GM21737 (cell line): ENCODE measurements around the gene TNFRSF18.
"Not testable (repeated sequence)": the region's sequence is repeated elsewhere in the genome, so short reads cannot be mapped to it uniquely, and the experiment has no call there.

Experiments
- ATAC-seq: cut with Tn5 transposase; IDR thresholded peaks from one replicate; pipeline ENCODE4 v1.9.1; 2021; ENCODE audit warnings: mild to moderate bottlenecking, moderate library complexity; ENCODE audit not compliant: unreplicated experiment

TNFRSF18 gene, protein sequence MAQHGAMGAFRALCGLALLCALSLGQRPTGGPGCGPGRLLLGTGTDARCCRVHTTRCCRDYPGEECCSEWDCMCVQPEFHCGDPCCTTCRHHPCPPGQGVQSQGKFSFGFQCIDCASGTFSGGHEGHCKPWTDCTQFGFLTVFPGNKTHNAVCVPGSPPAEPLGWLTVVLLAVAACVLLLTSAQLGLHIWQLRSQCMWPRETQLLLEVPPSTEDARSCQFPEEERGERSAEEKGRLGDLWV

DNA sequence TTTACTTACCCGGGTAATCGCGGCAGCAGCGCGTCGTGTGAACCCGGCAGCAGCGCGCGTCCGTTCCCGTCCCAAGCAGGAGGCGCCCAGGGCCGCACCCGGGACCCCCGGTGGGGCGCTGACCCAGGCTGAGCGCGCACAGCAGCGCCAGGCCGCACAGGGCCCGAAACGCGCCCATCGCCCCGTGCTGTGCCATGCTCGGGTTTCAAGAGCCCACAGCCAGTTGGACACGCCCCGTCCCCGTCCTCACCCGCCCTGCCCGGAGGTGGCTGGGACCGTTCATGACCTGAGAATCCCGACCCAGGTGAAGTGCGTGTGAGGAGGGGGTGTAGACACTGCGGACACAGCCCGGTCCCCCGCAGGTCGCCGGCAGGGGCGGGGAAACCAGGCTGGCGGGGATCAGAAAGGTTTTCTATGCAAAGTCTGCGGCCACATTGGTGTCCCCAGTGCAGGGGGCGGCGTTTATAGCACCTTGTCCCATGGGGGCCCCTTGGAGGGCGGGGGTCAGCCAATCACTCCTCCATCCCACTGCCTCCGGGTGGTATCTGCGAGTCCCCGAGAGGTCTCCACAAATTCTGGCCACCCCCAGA is at the start of gene TNFRSF18:
Gene TNFRSF18 (minus strand): TSS at position 217 of the 590 bp plus-strand sequence. CDS start 21 bp downstream, at position 196.
- no peak for ATAC-seq

DNA sequence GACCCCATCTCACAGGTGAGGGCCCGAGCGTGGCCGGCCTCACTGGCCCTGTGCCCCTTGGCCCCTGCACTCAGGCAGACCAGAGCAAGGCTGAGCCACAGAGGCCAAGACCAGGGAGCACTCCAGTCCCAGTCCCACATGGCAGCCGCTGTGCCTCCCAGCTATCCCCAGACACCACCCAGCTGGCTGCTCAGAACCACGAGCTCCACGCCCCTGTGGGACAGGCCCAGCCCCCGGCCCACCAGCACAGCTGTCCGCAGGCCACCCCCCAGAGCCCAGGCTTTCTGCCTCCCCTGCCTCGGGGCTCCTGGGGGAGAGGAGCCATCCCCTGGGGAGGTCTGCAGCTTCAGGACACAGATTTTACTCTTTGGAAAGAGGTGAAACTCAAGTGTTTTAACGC is 49.2 kb upstream of the TNFRSF18 start:
- ATAC-seq: no peak

DNA sequence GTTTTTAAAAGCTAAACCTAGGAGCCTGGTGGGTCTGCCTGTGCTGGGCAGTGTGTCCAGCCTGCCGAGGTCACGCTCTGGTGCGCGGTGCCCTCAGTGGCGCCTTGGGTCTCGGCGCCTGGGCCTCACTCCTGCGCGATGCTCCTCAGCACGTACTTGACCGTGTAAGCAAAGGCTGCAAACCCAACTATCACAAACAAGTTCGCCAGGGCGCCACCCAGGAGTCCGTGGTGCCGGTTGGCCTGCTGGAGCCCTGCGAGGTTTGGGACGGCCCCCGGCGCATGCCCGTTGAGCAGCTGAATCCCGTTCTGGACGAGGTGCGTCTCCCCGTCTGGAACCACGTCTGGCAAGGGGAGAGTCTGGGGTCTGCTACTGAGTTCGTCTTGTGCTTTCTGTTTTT is 48.7 kb upstream of the TNFRSF18 start:
- no peak for ATAC-seq

DNA sequence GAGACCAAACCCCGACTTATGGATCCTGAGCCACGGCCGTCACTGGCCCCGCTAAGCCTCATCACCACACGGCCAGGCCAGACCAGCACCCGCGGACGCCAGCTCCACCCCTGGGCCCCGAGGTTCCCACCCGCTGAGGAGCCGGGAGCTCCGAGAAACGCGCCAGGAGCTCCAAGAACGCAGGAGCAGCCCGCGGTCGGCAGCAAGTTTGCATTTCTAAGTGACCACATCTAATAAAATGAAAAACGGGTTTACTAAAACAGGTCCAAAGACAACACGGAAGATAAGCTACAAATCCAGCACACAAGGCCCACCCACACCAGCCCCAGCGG is 48.2 kb upstream of the TNFRSF18 start:
- no peak for ATAC-seq

DNA sequence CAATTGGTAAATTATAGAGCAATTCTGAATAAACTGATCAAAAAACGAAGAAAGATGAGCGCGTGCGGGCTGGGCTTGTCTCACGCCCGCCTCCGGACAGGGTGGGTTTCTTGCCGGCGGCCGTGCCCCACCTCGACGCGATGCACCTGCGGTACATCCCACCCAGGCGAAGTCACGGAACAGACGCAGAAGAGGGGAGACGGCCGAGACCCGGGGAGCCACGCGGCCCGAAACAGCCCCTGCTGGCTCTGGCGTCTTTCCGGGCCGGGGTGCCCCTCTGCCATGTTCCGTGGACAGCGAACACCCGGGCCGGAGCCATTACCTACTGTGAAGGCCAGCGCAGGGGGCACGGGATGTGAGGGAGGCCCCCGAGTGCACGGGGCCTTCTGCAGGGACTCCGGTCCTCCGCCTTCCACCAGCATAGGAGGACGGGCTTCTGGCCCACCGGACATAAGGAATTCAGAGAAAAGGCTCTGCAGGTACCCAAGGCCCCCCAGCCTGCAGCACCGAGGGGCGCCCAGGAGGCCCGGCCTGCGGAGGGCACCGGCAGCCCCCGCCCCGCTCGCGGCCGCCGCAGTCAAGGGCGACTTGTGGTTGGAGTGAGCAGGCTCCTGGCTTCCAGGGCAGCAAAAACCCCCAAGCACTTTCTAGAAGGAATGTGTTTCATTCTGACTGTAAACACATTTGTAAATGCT is 47.7 kb upstream of the TNFRSF18 start:
- no peak for ATAC-seq

DNA sequence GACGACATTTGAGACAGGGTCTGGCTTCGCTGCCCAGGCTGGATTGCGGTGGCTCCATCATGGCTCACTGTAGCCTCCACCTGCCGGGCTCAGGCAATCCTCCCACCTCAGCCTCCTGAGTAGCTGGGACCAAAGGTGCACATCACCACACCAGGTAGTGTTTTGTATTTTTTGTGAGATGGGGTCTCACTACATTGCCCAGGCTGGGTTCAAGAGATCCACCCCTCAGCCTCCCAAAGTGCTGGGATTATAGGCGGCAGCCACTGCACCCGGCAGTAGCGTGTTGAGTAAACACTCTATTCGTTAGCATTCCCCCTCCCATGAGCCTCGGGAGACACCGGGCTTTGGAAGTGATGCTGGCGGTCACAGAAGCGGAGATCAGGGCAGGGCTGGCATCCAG is 46.9 kb upstream of the TNFRSF18 start:
- ATAC-seq: no peak

DNA sequence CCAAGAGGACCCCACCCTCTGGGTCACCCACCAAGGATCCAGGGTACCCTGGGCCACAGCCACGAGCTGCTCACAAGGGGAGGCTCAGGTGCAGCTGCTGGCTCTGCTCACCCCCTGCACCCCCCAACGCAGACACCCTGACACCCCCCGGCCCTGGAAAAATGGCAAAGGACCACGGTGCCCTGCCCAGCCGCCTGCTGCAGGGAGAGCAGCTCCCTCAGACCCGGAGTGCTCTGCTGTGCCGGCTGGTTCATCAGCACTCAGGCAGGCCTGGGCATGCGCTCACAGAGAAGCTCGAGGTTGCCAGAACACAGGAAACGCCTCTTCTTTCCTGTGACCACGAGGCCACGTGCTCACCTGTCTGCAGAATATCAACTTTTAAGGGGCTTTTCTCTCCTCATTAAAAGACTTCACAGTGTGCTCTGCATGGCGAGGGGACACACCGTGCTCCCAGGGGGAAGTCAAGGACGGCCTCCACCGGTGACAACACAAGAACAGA is 44.4 kb upstream of the TNFRSF18 start:
- no peak for ATAC-seq

DNA sequence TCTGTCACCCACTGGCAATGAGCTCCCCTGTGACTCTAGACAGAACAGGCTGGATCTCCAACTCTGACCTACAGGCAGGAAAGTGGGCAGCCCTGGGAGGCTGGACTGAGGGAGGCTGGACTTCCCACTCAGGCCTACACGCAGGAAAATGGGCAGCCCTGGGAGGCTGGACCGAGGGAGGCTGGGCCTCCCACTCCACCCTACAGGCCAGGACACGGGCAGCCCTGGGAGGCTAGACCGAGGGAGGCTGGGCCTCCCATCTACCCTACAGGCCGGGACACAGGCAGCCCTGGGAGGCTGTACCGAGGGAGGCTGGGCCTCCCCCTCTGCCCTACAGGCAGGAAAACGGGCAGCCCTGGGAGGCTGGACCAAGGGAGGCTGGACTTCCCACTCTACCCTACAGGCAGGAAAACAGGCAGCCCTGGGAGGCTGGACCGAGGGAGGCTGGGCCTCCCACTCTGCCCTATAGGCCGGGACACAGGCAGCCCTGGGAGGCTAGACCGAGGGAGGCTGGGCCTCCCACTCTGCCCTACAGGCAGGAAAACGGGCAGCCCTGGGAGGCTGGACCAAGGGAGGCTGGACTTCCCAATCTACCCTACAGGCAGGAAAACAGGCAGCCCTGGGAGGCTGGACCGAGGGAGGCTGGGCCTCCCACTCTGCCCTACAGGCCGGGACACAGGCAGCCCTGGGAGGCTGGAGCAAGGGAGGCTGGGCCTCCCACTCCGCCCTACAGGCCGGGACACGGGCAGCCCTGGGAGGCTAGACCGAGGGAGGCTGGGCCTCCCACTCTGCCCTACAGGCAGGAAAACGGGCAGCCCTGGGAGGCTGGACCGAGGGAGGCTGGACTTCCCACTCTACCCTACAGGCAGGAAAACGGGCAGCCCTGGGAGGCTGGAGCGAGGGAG is 41.9 kb upstream of the TNFRSF18 start:
- not testable (repeated sequence) for ATAC-seq

DNA sequence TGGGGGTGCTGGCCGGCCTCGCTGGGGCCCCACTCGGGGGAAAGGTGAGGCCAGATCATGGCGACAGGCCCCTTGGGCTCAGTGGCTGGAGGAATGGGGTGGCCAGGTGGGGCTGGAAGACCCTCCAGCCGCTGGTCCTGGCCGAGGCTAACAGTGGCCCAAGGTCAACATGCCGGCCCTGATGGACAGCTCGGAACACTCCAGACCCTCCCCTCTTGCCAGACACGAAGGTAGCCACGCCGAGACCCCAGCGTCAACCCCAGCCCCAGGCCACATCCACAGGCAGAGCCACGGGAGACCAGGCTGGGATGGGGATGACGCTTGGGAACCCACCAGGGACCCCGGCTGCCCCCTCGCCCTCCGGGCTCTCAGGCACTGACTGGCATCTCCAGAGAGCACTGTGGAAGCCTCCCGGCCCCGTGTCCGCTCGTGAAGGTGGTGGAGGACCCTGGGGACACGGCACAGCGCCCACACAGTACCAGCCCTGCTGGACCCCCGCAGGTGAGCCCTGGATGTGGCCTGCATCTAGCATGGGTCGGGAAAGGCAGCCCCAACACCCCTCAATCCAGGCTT is 41.0 kb upstream of the TNFRSF18 start:
- no peak for ATAC-seq

DNA sequence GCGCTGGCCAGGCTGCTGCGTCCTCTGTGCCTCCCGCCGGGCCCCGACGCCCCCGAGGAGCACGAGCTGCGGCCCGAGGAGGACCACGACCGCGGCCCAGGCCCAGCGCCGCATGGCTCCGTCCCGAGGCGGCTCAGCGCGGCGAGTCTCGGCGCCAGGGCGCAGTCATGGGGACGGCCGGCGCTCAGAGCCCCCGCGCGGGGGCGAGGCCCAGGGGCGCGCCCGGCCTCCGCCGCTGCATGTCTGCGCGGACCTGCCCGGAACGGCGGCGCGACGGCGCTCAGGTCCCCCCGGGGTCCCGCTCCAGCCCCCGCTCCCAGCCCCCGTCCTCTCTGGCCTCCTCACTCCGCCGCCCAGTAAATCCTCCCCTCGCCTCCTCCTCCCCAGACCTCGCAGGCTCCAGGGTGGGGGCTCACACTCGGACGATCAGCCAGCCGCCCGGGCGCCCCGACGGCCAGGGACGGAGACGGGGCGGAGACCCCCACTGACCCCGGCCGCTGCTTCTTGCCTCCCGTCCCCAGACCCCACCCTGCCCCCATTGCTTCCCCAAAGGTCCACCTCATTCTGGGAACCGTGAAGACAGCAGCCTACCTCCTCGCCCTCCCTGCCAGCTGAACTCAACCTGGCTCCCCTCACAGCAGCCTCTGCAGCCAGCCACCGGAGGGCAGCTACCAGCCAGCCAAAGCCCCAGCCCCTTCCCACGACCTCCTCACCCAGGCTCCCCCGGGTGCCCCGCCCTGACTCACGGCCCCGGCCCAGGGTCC is 40.4 kb upstream of the TNFRSF18 start, which contains the start of gene C1QTNF12:
Gene C1QTNF12 (minus strand): TSS at position 146 of the 764 bp plus-strand sequence. CDS start 32 bp downstream, at position 114.
- no peak for ATAC-seq

DNA sequence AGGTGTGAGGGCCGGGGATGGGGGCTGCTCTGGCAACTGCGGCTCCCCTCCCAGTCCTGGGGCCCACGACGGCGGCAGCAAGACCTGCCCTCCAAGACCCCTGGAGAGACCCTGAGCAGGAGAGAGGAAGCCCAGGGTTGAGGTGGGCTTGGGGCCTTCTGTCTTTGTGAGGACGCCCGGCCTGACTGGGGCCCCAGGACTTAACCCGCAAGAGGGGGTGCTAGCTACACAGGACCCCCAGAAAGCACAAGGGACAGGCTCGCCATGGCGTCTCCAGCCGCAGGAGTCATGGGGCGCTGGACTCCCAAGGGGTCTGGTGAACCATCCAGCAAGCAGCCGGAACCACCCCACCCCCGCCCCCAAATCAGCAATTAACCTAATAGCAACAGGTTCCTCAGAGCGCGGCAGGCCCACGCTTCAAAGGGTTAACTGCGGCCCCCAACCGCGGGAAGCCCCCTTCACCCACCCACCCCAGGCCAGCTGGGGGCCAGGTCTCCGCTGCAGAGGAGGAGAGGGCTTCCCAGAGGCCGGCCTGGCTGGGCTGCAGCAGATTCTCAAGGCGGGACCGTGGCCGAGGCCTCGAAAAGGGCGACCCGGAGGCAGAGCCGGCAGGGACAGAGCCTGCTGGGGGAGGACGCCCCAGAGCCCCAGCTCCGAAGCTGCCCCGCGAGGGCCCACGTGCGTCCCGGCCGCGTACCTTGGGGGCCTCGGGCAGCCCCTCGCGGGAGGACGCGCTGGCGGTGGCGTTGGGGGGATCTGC is 39.6 kb upstream of the TNFRSF18 start:
- ATAC-seq: no peak

DNA sequence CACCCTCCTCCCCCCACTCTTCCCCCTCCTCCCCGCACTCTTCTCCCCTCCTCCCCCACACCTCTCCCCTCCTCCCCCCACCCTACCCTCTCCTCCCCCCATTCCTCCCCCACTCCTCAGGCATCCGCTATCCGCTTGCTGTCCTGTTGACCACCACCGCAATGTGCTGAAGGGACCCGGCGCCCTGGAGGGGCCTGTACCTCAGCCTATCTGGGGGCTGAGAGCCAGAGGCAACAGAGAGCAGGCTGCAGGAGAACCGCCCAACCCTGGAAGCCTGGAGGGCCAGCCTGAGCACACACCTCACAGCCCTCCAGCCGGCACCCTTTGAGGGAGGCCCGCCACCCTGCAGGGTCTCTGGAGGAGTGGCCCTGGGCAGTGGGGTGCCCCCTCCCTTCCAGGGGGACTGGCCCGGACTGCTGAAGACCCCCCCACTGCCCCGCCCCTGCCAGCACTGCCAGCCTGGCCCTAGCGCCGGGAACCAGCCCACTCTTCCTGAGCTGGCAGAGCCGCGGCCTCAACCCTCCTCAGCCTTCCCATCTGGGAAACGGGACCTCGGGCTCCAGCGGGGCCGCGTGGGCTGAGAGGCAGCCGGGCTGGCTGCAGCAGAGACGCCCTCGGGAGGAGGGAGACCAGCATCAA is 38.9 kb upstream of the TNFRSF18 start:
- ATAC-seq: no peak

DNA sequence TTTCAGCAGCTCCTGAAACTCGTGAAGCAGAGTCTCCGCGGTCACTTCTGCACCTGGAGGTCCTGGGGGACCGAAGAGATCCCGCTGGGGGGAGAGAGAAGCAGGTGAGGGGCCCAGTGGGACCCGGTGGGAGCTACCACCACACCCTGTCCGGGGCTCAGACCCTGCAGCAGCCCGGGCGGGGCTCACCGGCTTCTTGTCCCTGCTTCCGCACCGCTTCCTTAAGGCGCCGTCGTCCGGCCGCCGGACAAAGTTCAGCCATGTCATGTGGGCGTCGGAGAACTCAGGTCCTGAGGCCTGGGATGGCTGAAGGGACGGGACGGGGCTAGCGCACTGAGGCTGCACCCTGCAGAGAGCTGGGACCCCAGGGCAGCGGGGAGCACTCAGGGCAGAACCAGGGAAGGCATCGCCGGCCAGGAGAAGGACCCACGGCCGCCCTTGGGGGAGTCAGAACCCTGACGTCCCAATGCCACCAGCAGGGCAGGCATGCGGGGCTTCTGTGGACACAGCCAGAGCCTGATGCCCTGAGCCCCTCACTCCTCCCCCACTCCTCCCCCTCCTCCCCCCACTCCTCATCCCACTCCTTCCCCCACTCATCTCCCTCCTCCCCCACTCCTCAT is 37.9 kb upstream of the TNFRSF18 start:
- no peak for ATAC-seq

DNA sequence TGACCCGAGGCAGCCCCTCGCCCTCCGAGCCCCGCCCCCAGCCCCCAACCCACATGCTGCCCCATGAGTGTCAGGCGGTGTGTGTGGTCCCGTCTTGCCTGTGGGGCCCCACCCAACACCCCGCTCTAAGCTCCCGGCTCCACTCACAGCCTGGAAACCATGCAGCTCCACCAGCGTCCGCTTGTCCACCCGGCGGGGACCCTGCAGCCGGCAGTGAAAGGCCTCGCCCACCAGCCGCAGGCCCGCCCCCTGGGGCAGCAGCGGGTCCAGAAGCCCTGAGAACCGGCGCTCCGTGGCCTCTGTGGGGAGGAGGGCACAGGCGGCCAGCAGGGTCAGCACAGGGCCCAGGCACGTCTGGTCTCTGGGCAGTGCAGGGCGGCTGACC is 37.4 kb upstream of the TNFRSF18 start:
- ATAC-seq: no peak

DNA sequence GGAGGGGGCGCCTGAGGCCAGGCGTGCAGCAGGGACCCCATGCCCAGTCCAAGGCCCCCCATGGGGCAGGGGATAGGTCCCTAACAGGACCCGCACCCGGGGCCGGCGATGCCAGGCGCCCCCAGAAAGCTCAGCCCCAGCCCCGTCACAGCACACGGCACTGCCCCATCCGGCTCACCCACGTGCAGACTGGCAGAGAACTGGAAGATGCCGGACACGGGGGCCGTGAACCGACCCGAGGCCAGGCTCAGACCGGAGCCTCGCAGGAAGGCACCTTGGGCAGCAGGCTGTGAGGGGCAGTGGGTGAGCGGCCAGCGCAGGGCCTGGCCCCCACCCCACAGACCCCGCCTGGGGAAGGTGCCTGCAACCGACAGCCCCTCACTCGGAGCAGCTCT is 36.9 kb upstream of the TNFRSF18 start:
- no peak for ATAC-seq

DNA sequence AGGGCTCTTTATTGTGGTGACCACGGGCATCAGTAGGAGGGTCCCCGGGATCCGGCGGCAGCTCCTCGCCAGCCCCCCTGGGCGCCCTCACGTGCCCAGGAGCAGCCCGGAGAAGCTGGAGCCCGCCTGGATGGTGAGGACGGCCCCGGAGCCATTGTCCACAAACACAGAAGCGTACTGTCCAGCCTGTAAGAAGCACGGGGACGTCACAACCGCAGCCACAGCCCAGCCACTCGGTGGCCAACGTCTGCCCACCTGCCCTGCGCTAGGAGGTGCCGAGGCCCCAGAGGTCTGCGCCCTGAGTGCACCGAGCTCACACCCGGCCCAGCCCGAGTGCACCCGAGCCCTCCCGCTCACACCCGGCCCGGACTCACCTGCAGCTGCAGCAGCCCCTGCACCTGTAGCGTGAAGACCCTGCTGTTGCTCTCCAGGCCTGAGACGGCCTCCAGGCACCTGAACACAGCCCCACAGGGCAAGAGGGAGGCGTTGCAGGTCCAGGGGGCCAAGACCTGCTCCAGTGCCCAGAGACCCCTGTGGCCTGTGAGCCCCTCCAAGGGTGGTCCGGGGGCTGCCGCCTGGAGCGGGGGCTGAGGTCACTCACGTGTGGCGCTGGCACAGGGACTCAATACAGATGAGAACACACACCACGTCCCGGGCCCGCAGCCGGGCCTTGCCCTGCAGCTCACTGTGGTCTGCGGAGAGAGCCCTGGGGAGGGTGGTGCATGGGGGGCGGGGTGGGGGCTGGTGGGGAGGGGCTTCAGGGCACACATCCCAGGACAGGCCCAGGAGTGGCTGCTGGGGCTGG is 36.3 kb upstream of the TNFRSF18 start:
- no peak for ATAC-seq

DNA sequence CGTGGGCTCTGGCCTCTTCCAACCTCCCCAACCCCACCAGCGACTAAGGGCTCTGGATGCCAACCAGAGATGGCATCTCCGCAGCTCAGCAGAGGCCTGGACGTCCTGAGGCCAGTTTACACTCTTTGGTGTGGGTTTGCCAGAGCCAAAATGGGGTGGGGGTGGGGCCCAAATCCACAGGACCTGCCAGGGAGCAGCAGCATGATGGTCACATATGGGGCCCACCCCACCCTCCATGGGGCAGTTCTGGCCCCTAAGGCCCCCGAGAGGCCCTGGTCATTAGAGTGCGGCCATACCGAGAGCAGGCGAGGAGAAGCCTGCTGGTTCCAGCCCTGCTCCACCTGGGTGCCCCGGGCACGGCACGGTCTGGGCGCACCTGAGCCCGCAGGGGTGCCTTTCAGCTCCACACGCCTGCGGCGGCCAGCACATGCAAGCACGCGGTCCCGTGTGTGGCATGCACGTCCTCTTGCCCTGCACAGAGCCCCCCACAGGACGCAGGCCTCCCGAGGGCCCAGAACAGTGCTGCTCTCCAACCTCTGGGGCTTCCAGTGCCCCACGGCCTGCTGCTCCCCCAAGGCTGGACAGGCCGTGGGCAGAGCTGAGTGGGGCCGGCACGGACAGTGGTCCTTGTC is 35.3 kb upstream of the TNFRSF18 start:
- ATAC-seq: no peak
